GM20000 (cell line): ENCODE data around the gene TMEM143.
A peak's percentile ranks its signal among the peaks of the same experiment; 100 is the strongest.

ENCODE experiments used
- DNase-seq: peaks from one replicate; pipeline ENCODE4 v3.0.0; 2012; ENCODE audit warnings: low spot score
- CTCF ChIP-seq: IDR thresholded peaks from 2 replicates; pipeline ENCODE4 v1.5.1; 2012; ENCODE audit warnings: mild to moderate bottlenecking, control low read depth; ENCODE audit errors: extremely low read depth, missing control alignments

The TMEM143 gene

DNA sequence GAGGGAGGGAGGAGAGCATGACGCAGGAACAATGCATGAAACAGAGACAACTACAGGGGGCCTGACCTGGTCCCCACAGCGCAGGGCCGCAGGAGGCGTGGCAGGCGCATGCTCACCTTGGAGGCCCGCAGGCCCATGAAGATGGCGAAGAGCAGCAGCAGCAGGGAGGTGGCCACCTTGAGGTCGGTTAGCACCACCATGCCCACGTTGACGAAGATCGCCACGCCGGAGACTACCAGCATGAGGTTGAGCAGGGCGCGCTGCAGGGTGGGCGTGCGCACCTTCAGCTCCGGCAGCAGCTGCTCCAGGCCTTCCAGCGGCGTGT is 21.4 kb downstream of the TMEM143 start:
- TF ChIP-seq CTCF = no peak
- no peak for DNase-seq

DNA sequence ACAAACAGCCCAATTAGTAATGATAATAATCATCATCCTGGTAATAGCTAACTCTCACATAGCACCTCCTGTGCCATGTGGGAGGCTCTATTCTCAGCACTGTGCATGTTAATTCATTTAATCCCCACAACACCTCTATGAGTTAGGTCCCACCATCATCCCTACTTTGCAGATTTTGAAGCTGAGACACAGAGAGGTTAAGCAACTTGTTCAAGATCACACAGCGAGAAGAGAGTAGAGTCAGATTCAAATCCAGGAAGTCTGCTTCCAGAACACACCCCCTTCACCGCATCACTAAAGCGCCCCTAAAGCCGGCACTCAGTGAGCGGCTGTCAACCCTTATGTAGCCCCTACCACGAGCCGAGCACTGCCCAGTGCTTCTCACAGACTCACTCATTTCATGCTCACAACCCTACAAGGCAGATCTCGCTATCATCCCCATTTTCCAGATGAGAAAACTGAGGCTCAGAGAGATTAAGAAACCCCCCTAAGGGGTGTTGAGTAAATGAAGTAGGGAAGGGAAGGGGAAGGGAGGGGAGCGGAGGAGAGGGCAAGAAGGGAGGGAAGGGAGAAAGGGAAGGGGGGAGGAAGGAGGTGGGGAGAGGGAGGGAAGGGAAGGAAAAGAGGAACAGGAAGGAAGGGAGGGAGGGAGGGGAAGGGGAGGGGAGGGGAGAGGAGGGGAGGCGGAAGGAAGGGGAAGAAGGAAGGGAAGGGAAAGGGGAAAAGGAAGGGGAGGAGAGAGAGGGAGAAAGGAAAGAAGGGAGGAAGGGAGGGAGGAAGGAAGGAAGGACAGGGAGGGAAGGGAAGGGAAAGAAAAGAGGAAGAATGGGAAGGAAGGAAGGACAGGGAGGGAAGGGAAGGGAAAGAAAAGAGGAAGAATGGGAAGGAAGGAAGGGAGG is 22.0 kb downstream of the TMEM143 start:
- TF ChIP-seq CTCF = no peak
- DNase-seq = no peak

DNA sequence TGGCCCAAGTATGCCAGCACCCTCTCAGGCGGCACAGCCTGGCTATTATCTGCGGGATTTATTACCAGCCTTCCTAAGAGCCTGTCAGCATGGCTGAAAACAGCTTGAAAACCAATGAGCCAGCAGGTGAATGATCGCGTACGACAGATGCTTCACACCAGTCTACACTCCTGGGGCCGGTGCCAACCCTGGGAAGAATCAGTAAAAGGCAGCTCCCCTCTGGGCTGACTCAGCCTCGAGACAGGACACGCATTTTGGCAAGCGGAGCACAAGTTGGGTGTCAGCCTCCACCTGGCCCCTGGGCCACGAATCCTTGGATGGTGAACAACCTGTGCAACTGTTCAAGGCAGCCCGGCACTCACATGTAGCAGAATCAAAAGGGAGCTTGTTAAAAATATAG is 22.7 kb downstream of the TMEM143 start:
- DNase-seq = no peak
- no peak for TF ChIP-seq CTCF

GRCh38 chr19:48338802-48339503 is 24.8 kb downstream of the TMEM143 start:
- no peak for TF ChIP-seq CTCF
- no peak for DNase-seq

- DNase-seq = no peak
- no peak for TF ChIP-seq CTCF
Observed at GRCh38 chr19:48338253-48338755, 25.4 kb downstream of the TMEM143 start.

- TF ChIP-seq CTCF = peak; percentile 94
- peak; percentile 95 for DNase-seq
Observed at GRCh38 chr19:48333467-48334384, 30.0 kb downstream of the TMEM143 start.
